CD4-positive, alpha-beta T cell (primary cell): ENCODE measurements around the gene UGGT2. TPM values are rescaled to one million over a fixed set of nuclear protein-coding genes. Genes with fewer than 3 reads are reported as not detected.

ENCODE experiments used
- ATAC-seq: fragments of 200-7000 bp; cut with Tn5 transposase; one replicate; pipeline ENCODE4 v1.10.0; 2022; ENCODE audit warnings: mild to moderate bottlenecking; ENCODE audit not compliant: poor library complexity
- CTCF ChIA-PET: fragments of 350-600 bp; sonication (Branson Sonifier 250); formaldehyde crosslinking; loops from one replicate; lab custom pipeline; 2021; ENCODE audit warnings: antibody characterized with exemption, inconsistent platforms; lab: Charles Lee
- POLR2A ChIA-PET: fragments of 350-600 bp; sonication (Branson Sonifier 250); formaldehyde crosslinking; loops from one replicate; lab custom pipeline; 2021; ENCODE audit warnings: antibody characterized with exemption, inconsistent platforms; lab: Charles Lee
- DNase-seq, 14 experiments: peaks; one replicate each; pipeline ENCODE4 v3.0.0-alpha.2; 2013 to 2020; ENCODE audit warnings: mixed read lengths in 2 of 14
- H3K27ac ChIP-seq, 2 donors: one replicate each; pipeline versions ENCODE4 v1.5.1 to v1.7.0; 2013; ENCODE audit warnings: low read length in 2 of 2, low read depth in 1 of 2, mild to moderate bottlenecking in 1 of 2
- H3K27me3 ChIP-seq, 2 experiments: 1 replicate in 1 of 2; 2 replicates in 1 of 2; pipeline versions ENCODE4 v1.6.1 to v1.7.0; 2013; ENCODE audit warnings: low read length in 2 of 2, control low read depth in 1 of 2, mild to moderate bottlenecking in 1 of 2, moderate library complexity in 1 of 2; ENCODE audit not compliant: insufficient read depth in 2 of 2, control insufficient read depth in 1 of 2
- H3K36me3 ChIP-seq: one replicate; pipeline ENCODE4 v1.6.1; 2013; ENCODE audit warnings: low read length, control low read depth; ENCODE audit not compliant: insufficient read depth
- H3K4me1 ChIP-seq: one replicate; pipeline ENCODE4 v1.6.1; 2013; ENCODE audit warnings: low read length, control low read depth; ENCODE audit not compliant: insufficient read depth
- H3K4me3 ChIP-seq: one replicate; pipeline ENCODE4 v1.5.1; 2013; ENCODE audit warnings: mild to moderate bottlenecking, low read length, moderate library complexity
- H3K9me3 ChIP-seq, 2 experiments: 1 replicate in 1 of 2; 2 replicates in 1 of 2; pipeline versions ENCODE4 v1.6.1 to v1.7.0; 2013; ENCODE audit warnings: low read length in 2 of 2, mild to moderate bottlenecking in 2 of 2, control low read depth in 1 of 2, moderate library complexity in 1 of 2; ENCODE audit not compliant: control insufficient read depth in 1 of 2, insufficient read depth in 1 of 2
- H3K27ac Mint-ChIP-seq: one replicate; pipeline ENCODE4 v1.8.0; 2020; ENCODE audit warnings: mixed read lengths
- H3K27me3 Mint-ChIP-seq: one replicate; pipeline ENCODE4 v1.8.0; 2021; ENCODE audit warnings: mixed read lengths
- H3K36me3 Mint-ChIP-seq: one replicate; pipeline ENCODE4 v1.8.0; 2021; ENCODE audit warnings: low read depth, mixed read lengths
- H3K4me1 Mint-ChIP-seq: one replicate; pipeline ENCODE4 v1.8.0; 2021; ENCODE audit warnings: low read depth, mixed read lengths
- H3K4me3 Mint-ChIP-seq: one replicate; pipeline ENCODE4 v1.8.0; 2020; ENCODE audit warnings: mild to moderate bottlenecking, mixed read lengths
- H3K9me3 Mint-ChIP-seq: one replicate; pipeline ENCODE4 v1.8.0; 2020; ENCODE audit warnings: mixed read lengths
- intact Hi-C, 2 experiments: fragments of 100-400 bp; cut with DNase I in 1 of 2; cut with micrococcal nuclease in 1 of 2; formaldehyde crosslinking; loops; one replicate each; pipeline versions ENCODE4 v1.15.1 to v1.9.0; 2023 to 2025; cut with DNase I, micrococcal nuclease
- total RNA-seq, 174 experiments: library from RNA in 2 of 174; stranded (reverse) in 2 of 174; gene quantifications; one replicate each; pipeline ENCODE4 v1.2.3 and lab custom pipeline; 2021 to 2026
- TF ChIP-seq, protein P1 (sequence below): fragments of 200-600 bp; IDR thresholded peaks from one replicate; pipeline ENCODE4 v1.8.0; 2022; ENCODE audit warnings: antibody characterized with exemption, mild to moderate bottlenecking

UGGT2 gene
- total RNA-seq, 2 experiments from 2014 or later, result 0.38 TPM; not detected in 1

- Mint-ChIP-seq H3K27me3 (no peaks in the 10 kb centered on the region), H3K9me3 (peaks cover 3% of the 10 kb centered on the region), H3K4me1 (no peaks in the 10 kb centered on the region), H3K4me3 (no peak overlapping the region), H3K27ac (no peak overlapping the region), H3K36me3 (no peaks in the 10 kb centered on the region)
- TF ChIP-seq, protein P1, sequence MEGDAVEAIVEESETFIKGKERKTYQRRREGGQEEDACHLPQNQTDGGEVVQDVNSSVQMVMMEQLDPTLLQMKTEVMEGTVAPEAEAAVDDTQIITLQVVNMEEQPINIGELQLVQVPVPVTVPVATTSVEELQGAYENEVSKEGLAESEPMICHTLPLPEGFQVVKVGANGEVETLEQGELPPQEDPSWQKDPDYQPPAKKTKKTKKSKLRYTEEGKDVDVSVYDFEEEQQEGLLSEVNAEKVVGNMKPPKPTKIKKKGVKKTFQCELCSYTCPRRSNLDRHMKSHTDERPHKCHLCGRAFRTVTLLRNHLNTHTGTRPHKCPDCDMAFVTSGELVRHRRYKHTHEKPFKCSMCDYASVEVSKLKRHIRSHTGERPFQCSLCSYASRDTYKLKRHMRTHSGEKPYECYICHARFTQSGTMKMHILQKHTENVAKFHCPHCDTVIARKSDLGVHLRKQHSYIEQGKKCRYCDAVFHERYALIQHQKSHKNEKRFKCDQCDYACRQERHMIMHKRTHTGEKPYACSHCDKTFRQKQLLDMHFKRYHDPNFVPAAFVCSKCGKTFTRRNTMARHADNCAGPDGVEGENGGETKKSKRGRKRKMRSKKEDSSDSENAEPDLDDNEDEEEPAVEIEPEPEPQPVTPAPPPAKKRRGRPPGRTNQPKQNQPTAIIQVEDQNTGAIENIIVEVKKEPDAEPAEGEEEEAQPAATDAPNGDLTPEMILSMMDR, result no peak
- CTCF ChIA-PET, result no interaction called here
- Histone ChIP-seq H3K9me3 (peaks cover 4 to 6% of the 10 kb centered on the region in 2 experiments), H3K4me3 (no peak overlapping the region), H3K36me3 (no peaks in the 10 kb centered on the region), H3K27me3 (no peaks in the 10 kb centered on the region), H3K27ac (no peak overlapping the region), H3K4me1 (no peaks in the 10 kb centered on the region)
- DNase-seq (no peak), ATAC-seq (no peak)
- intact Hi-C loops, result no loop called here
- POLR2A ChIA-PET, result no interaction called here
Observed at GRCh38 chr13:95954266-95954665, 98.9 kb downstream of the UGGT2 start.

DNA sequence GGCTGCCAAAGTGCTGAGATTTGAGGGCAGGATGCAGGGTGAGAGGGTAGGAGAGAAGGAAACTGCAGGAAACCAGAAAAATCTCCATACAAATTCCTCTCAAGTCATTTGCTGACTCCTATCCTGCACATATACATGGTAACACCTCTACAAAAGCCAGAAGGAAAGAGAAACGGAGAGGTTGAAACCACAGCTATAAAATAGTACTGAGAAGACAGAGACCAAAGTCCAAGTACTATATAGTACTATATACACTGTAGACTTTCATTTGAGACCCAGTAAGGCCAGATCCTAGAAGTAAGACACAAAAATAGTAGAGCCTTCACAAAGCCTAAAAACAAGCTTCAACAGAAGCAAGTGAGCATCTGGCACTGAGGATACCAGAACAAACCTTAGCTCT, 103.1 kb downstream of the UGGT2 start:
- no peak overlapping the region for H3K27ac ChIP-seq
- H3K36me3 ChIP-seq, result no peaks in the 10 kb centered on the region
- ChIA-PET POLR2A (no interaction called here), CTCF (no interaction called here)
- TF ChIP-seq, protein P1, result no peak
- Mint-ChIP-seq H3K27ac (no peak overlapping the region), H3K36me3 (no peaks in the 10 kb centered on the region), H3K9me3 (no peaks in the 10 kb centered on the region), H3K4me3 (no peak overlapping the region), H3K27me3 (no peaks in the 10 kb centered on the region), H3K4me1 (no peaks in the 10 kb centered on the region)
- no peaks in the 10 kb centered on the region for H3K27me3 ChIP-seq
- DNase-seq (no peak), ATAC-seq (no peak)
- intact Hi-C loops, result no loop called here
- H3K4me1 ChIP-seq, result no peaks in the 10 kb centered on the region
- H3K4me3 ChIP-seq, result no peak overlapping the region
- peaks cover 0 to 4% of the 10 kb centered on the region in 2 experiments for H3K9me3 ChIP-seq

DNA sequence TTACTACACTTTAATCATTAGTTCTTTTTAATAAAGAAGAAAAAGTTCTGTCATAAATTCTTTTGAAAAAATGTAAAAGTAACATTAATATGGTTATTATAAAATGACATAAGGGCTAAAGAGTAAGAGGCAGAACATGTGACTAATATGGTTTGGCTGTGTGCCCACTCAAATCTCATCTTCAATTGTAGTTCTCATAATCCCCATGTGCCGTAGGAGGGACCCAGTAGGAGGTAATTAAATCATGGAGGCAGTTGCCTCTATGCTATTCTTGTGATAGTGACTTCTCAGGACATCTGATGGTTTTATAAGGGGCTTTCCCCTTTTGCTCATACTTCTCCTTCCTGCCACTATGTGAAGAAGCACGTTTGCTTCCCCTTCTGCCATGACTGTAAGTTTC, 104.5 kb downstream of the UGGT2 start:
- H3K36me3 ChIP-seq, result no peaks in the 10 kb centered on the region
- H3K27me3 ChIP-seq, result no peaks in the 10 kb centered on the region
- H3K27ac Mint-ChIP-seq, result no peak overlapping the region
- H3K27me3 Mint-ChIP-seq, result no peaks in the 10 kb centered on the region
- H3K27ac ChIP-seq, result no peak overlapping the region
- intact Hi-C loops, result no loop called here
- no peak for ATAC-seq
- H3K4me3 Mint-ChIP-seq, result no peak overlapping the region
- ChIA-PET POLR2A (no interaction called here), CTCF (no interaction called here)
- H3K4me1 ChIP-seq, result no peaks in the 10 kb centered on the region
- H3K36me3 Mint-ChIP-seq, result no peaks in the 10 kb centered on the region
- TF ChIP-seq, protein P1, result no peak
- H3K4me1 Mint-ChIP-seq, result no peaks in the 10 kb centered on the region
- peaks cover 0 to 4% of the 10 kb centered on the region in 2 experiments for H3K9me3 ChIP-seq
- no peak overlapping the region for H3K4me3 ChIP-seq
- H3K9me3 Mint-ChIP-seq, result no peaks in the 10 kb centered on the region
- DNase-seq, result no peak
